H1 (cell line): ENCODE measurements around the gene C2. TPM values are rescaled to one million over a fixed set of nuclear protein-coding genes. Genes with fewer than 3 reads are reported as not detected.

ENCODE experiments used
- CEBPB ChIP-seq: IDR thresholded peaks from 2 replicates; pipeline ENCODE4 v1.6.1; 2012; ENCODE audit warnings: low read depth, low read length
- CTBP2 ChIP-seq: IDR thresholded peaks from 2 replicates; pipeline ENCODE4 v1.7.0; 2011; ENCODE audit warnings: borderline replicate concordance, mild to moderate bottlenecking, moderate library complexity, mixed read lengths, low read length; ENCODE audit not compliant: insufficient read depth, insufficient read length
- FOSL1 ChIP-seq: IDR thresholded peaks from 2 replicates; pipeline ENCODE4 v1.6.1; 2011; ENCODE audit warnings: mild to moderate bottlenecking, low read depth, low read length, moderate library complexity; ENCODE audit not compliant: insufficient read depth
- HDAC2 ChIP-seq, 2 experiments: fragments of 300-600 bp in 1 of 2; sonication (generic) in 1 of 2; IDR thresholded peaks; 2 replicates each; pipeline ENCODE4 v1.6.1; 2011 to 2012; ENCODE audit warnings: low read depth in 2 of 2, low read length in 2 of 2, mild to moderate bottlenecking in 2 of 2, moderate library complexity in 2 of 2, borderline replicate concordance in 1 of 2, inconsistent platforms in 1 of 2
- KDM4A ChIP-seq: IDR thresholded peaks from one replicate; pipeline ENCODE4 v1.7.1; 2012; ENCODE audit warnings: low read depth, mild to moderate bottlenecking, moderate library complexity, low read length, inconsistent platforms; ENCODE audit not compliant: severe bottlenecking
- POU5F1 ChIP-seq: IDR thresholded peaks from 2 replicates; pipeline ENCODE4 v1.6.1; 2011; ENCODE audit warnings: low read depth, mild to moderate bottlenecking, low read length, moderate library complexity
- RFX5 ChIP-seq: IDR thresholded peaks from 2 replicates; pipeline ENCODE4 v1.6.1; 2011; ENCODE audit warnings: low read depth, low read length, improper control_type of control experiment, borderline replicate concordance
- SIN3A ChIP-seq, 2 experiments: IDR thresholded peaks in 1 of 2; conservative IDR thresholded peaks in 1 of 2; 2 replicates each; pipeline ENCODE4 v1.6.1; 2011 to 2012; ENCODE audit warnings: low read length in 2 of 2, improper control_type of control experiment in 1 of 2, low read depth in 1 of 2, mild to moderate bottlenecking in 1 of 2
- SP1 ChIP-seq: IDR thresholded peaks from 2 replicates; pipeline ENCODE4 v1.6.1; 2011; ENCODE audit warnings: low read depth, low read length
- TAF1 ChIP-seq: IDR thresholded peaks from 2 replicates; pipeline ENCODE4 v1.6.1; 2011; ENCODE audit warnings: mild to moderate bottlenecking, low read depth, low read length
- TBP ChIP-seq: IDR thresholded peaks from 2 replicates; pipeline ENCODE4 v1.6.1; 2011; ENCODE audit warnings: low read depth, low read length, improper control_type of control experiment
- polyA plus RNA-seq, 7 experiments: library from polyadenylated mRNA; depleted of rRNA in 3 of 7; stranded (reverse) in 5 of 7; unstranded in 2 of 7; fragments of >200 nt in 5 of 7; fragments of 200-250 nt in 2 of 7; gene quantifications; 1 replicate in 5 of 7; 2 replicates in 1 of 7; 4 replicates in 1 of 7; pipeline versions ENCODE4 v1.2.1 to v1.2.3, GENCODE V29; 2011 to 2013; ENCODE audit warnings: missing spikeins in 2 of 7, mixed read lengths in 2 of 7
- total RNA-seq: library from RNA; stranded (reverse); fragmentation: NEBNext Ultra II Directional; extraction: Animal tissue kit (Norgen Biotek cat#: 25700); gene quantifications from 2 replicates; pipeline ENCODE4 v1.2.1, GENCODE V29; 2021
- TF ChIP-seq, protein P1 (sequence below): IDR thresholded peaks from 2 replicates; pipeline ENCODE4 v1.6.1; 2012; ENCODE audit warnings: low read length, inconsistent platforms
- TF ChIP-seq, protein P2 (sequence below): IDR thresholded peaks from 2 replicates; pipeline ENCODE4 v1.6.1; 2012; ENCODE audit warnings: inconsistent platforms

Gene C2
- total and polyA plus RNA-seq, 2 of the 8 experiments (the other 6 are each of a cell fraction or from before 2014, with no cell fraction given): 0.26 to 0.38 TPM

DNA sequence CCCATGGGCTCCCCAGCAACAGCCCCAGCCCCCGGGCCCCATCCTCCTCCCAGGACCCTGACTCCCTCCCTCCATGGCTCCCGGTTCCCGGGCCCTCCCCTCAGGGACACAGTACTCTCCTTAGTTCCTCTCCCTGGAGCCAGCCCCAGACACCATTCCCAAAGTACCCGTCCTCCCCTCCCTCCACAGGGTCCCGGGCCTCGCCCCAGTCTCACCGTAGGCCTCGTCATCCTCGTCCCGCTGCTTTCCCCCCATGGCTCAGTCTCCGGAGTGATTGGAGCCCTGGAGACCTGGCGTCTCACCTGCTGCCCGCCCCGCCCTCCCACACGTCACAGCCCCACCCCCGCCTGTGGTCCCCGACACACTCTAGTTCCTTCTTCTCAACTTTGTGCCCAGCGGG, 48.8 kb upstream of the C2 start, which contains the start of gene SLC44A4 (continued):
- TF ChIP-seq CTBP2: no peak
- TF ChIP-seq TBP: 0 out of 2 replicates have a peak, but pooled peaks have one; percentile 37
- TF ChIP-seq, protein P1, sequence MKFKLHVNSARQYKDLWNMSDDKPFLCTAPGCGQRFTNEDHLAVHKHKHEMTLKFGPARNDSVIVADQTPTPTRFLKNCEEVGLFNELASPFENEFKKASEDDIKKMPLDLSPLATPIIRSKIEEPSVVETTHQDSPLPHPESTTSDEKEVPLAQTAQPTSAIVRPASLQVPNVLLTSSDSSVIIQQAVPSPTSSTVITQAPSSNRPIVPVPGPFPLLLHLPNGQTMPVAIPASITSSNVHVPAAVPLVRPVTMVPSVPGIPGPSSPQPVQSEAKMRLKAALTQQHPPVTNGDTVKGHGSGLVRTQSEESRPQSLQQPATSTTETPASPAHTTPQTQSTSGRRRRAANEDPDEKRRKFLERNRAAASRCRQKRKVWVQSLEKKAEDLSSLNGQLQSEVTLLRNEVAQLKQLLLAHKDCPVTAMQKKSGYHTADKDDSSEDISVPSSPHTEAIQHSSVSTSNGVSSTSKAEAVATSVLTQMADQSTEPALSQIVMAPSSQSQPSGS: no peak
- TF ChIP-seq FOSL1: no peak
- no peak for TF ChIP-seq CEBPB
- no peak for TF ChIP-seq HDAC2 (IDR thresholded peaks at IDR 0.05; ENCODE audit: borderline replicate concordance in 1 of 2, low read depth in 2 of 2, low read length in 2 of 2)
- no peak for TF ChIP-seq SP1
- TF ChIP-seq POU5F1: no peak
- TF ChIP-seq TAF1: 0 out of 2 replicates have a peak, but pooled peaks have one; percentile 18
- TF ChIP-seq KDM4A: no peak
- TF ChIP-seq, protein P2, sequence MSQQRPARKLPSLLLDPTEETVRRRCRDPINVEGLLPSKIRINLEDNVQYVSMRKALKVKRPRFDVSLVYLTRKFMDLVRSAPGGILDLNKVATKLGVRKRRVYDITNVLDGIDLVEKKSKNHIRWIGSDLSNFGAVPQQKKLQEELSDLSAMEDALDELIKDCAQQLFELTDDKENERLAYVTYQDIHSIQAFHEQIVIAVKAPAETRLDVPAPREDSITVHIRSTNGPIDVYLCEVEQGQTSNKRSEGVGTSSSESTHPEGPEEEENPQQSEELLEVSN: peak; percentile 75
- no peak for TF ChIP-seq RFX5
- no peak for TF ChIP-seq SIN3A (conservative IDR thresholded peaks at IDR 0.05 in 1 of 2, IDR thresholded peaks at IDR 0.05 in 1 of 2; ENCODE audit: low read depth in 1 of 2, low read length in 2 of 2)
